Brain microvascular endothelial cell (primary cell): ENCODE data around the gene ARHGAP42.

Experiments
- DNase-seq: peaks from one replicate; pipeline ENCODE4 v3.0.0-alpha.2; 2020
- H3K27ac ChIP-seq: fragments of 250-450 bp; sonication (Bioruptor Pico); 2 replicates; pipeline ENCODE4 v1.5.1; 2020; ENCODE audit warnings: mild to moderate bottlenecking, moderate library complexity
- H3K27me3 ChIP-seq: fragments of 250-450 bp; sonication (Bioruptor Pico); replicated peaks from 2 replicates; pipeline ENCODE4 v1.5.1; 2020; ENCODE audit warnings: mild to moderate bottlenecking
- H3K36me3 ChIP-seq: fragments of 250-450 bp; sonication (Bioruptor Pico); replicated peaks from 2 replicates; pipeline ENCODE4 v1.5.1; 2020; ENCODE audit warnings: mild to moderate bottlenecking
- H3K4me3 ChIP-seq: 2 replicates; pipeline ENCODE4 v1.5.1; 2011; ENCODE audit warnings: low read depth, mild to moderate bottlenecking, control low read depth, low read length, moderate library complexity
- CTCF ChIP-seq: IDR thresholded peaks from 2 replicates; pipeline ENCODE4 v1.5.1; 2011; ENCODE audit warnings: low read depth, mild to moderate bottlenecking, moderate library complexity, low read length, control low read depth, inconsistent platforms; ENCODE audit errors: missing control alignments
- in situ Hi-C: cut with HindIII; loops from 2 replicates; pipeline ENCODE4 v1.10.0; 2017; ENCODE audit warnings: low sequenced_read_pairs, low pct_ligation_motif_present

ARHGAP42 gene

GRCh38 chr11:100857236-100858005 lies 170.3 kb downstream of the ARHGAP42 start:
- Histone ChIP-seq H3K27me3 (no peaks in the 10 kb centered on the region), H3K36me3 (no peaks in the 10 kb centered on the region), H3K27ac (no peak overlapping the region), H3K4me3 (no peak overlapping the region)
- no peak for TF ChIP-seq CTCF
- DNase-seq, result no peak
- in situ Hi-C loops, result no loop called here

GRCh38 chr11:100860318-100861155 lies 173.4 kb downstream of the ARHGAP42 start:
- no peak for TF ChIP-seq CTCF
- no peak overlapping the region for H3K27ac ChIP-seq
- in situ Hi-C loops, result no loop called here
- no peak for DNase-seq
- no peak overlapping the region for H3K4me3 ChIP-seq
- H3K36me3 ChIP-seq, result no peaks in the 10 kb centered on the region
- H3K27me3 ChIP-seq, result no peaks in the 10 kb centered on the region

- TF ChIP-seq CTCF, result no peak
- Histone ChIP-seq H3K27me3 (no peaks in the 10 kb centered on the region), H3K27ac (no peak overlapping the region), H3K36me3 (no peaks in the 10 kb centered on the region), H3K4me3 (no peak overlapping the region)
- in situ Hi-C loops, result no loop called here
- no peak for DNase-seq
Measured at GRCh38 chr11:100861212-100861611, 174.1 kb downstream of the ARHGAP42 start.

- Histone ChIP-seq H3K36me3 (no peaks in the 10 kb centered on the region), H3K4me3 (no peak overlapping the region), H3K27ac (peak overlapping the region; percentile 66), H3K27me3 (no peaks in the 10 kb centered on the region)
- peak; percentile 85 for DNase-seq
- no peak for TF ChIP-seq CTCF
- in situ Hi-C loops, result no loop called here
Measured at GRCh38 chr11:100863080-100863581, 176.0 kb downstream of the ARHGAP42 start.

GRCh38 chr11:100865443-100866065 lies 178.5 kb downstream of the ARHGAP42 start:
- DNase-seq, result no peak
- Histone ChIP-seq H3K27ac (no peak overlapping the region), H3K36me3 (no peaks in the 10 kb centered on the region), H3K27me3 (no peaks in the 10 kb centered on the region), H3K4me3 (no peak overlapping the region)
- in situ Hi-C loops, result no loop called here
- TF ChIP-seq CTCF, result no peak
